K562 (cell line): ENCODE data around the gene ODAM. TPM values are rescaled to one million over a fixed set of nuclear protein-coding genes. Genes with fewer than 3 reads are reported as not detected.

ENCODE experiments used
- ATAC-seq: fragments of 200-7000 bp; cut with Tn5 transposase; 3 replicates; pipeline ENCODE4 v1.9.1; 2020; ENCODE audit warnings: moderate library complexity
- BruUV-seq: library from RNA; stranded (reverse); fragments of 400-500 nt; replicated peaks from 2 replicates; lab custom pipeline; 2021; lab: Mats Ljungman, UMichigan
- CTCF ChIA-PET: fragments of 300-600 bp; formaldehyde crosslinking; extraction: SDS; loops from one replicate; lab custom pipeline; 2021; ENCODE audit warnings: low intra/inter-chr PET ratio; lab: Yijun Ruan, JAX
- POLR2A ChIA-PET: fragments of 300-600, 350-650 bp; sonication (Branson Sonifier 250); formaldehyde crosslinking; extraction: SDS; loops from one replicate; lab custom pipeline; 2021; ENCODE audit warnings: antibody characterized with exemption, inconsistent platforms; lab: Yijun Ruan, JAX
- DNase-seq, 4 experiments: peaks; one replicate each; pipeline versions ENCODE4 v3.0.0 to v3.0.0-alpha.2; 2011 to 2018; ENCODE audit warnings: low spot score in 3 of 4, mixed read lengths in 3 of 4; ENCODE audit errors: extremely low read depth in 1 of 4
- FAIRE-seq: peaks from 2 replicates; lab custom pipeline; 2011; peaks lifted over from hg19 to GRCh38; lab: Jason Lieb, UNC
- H2AFZ ChIP-seq: 2 replicates; pipeline ENCODE4 v1.6.0; 2011; ENCODE audit warnings: low read depth, low read length, control low read depth, inconsistent platforms
- H3K27ac ChIP-seq: fragments of 200-600 bp; 3 replicates; pipeline ENCODE4 v1.8.0; 2011; ENCODE audit warnings: low read depth, mild to moderate bottlenecking, control low read depth, inconsistent platforms, low read length, moderate library complexity, mixed read lengths; ENCODE audit errors: extremely low read depth
- H3K27me3 ChIP-seq, 2 experiments: fragments of 300-600 bp in 1 of 2; 2 replicates in 1 of 2; 3 replicates in 1 of 2; pipeline versions ENCODE4 v1.6.0 to v1.8.0; 2011; ENCODE audit warnings: inconsistent platforms in 2 of 2, low read length in 2 of 2, mild to moderate bottlenecking in 1 of 2, mixed read lengths in 1 of 2, moderate library complexity in 1 of 2; ENCODE audit not compliant: control insufficient read depth in 2 of 2, insufficient read depth in 2 of 2
- H3K36me3 ChIP-seq: fragments of 300-600 bp; 3 replicates; pipeline ENCODE4 v1.8.0; 2011; ENCODE audit warnings: mild to moderate bottlenecking, low read length, inconsistent platforms; ENCODE audit not compliant: control insufficient read depth, insufficient read depth
- H3K4me1 ChIP-seq, 2 experiments: fragments of 200-600 bp in 1 of 2; replicated peaks in 1 of 2; 2 replicates in 1 of 2; 3 replicates in 1 of 2; pipeline versions ENCODE4 v1.5.1 to v1.8.0; 2011; ENCODE audit warnings: inconsistent platforms in 2 of 2, low read length in 2 of 2, mild to moderate bottlenecking in 1 of 2, mixed read lengths in 1 of 2, moderate library complexity in 1 of 2; ENCODE audit not compliant: control insufficient read depth in 2 of 2, insufficient read depth in 2 of 2
- H3K4me2 ChIP-seq: 2 replicates; pipeline ENCODE4 v1.6.1; 2011; ENCODE audit warnings: low read length, control low read depth, inconsistent platforms, mixed read lengths; ENCODE audit not compliant: insufficient read depth
- H3K4me3 ChIP-seq: fragments of 200-600 bp; sonication (generic), shearing (Covaris generic); 2 replicates; pipeline ENCODE4 v1.5.1; 2016; ENCODE audit warnings: control low read depth, inconsistent platforms
- H3K79me2 ChIP-seq: fragments of 200-600 bp; 3 replicates; pipeline ENCODE4 v1.8.0; 2011; ENCODE audit warnings: low read length, inconsistent platforms; ENCODE audit not compliant: control insufficient read depth, insufficient read depth
- H3K9ac ChIP-seq, 2 experiments: 2 replicates each; pipeline versions ENCODE4 v1.6.0 to v1.6.1; 2011; ENCODE audit warnings: low read depth in 2 of 2, low read length in 2 of 2, control low read depth in 1 of 2, inconsistent platforms in 1 of 2, mild to moderate bottlenecking in 1 of 2, mixed read lengths in 1 of 2; ENCODE audit not compliant: insufficient read depth in 1 of 2
- H3K9me1 ChIP-seq: one replicate; pipeline ENCODE4 v1.6.0; 2011; ENCODE audit warnings: inconsistent platforms, mild to moderate bottlenecking, low read length, moderate library complexity; ENCODE audit not compliant: control insufficient read depth, insufficient read depth
- H3K9me3 ChIP-seq: replicated peaks from 2 replicates; pipeline ENCODE4 v1.5.1; 2011; ENCODE audit warnings: low read depth, low read length, inconsistent platforms; ENCODE audit not compliant: control insufficient read depth, insufficient read depth
- H4K20me1 ChIP-seq: replicated peaks from 2 replicates; pipeline ENCODE4 v1.6.1; 2011; ENCODE audit warnings: low read length, inconsistent platforms, mixed read lengths; ENCODE audit not compliant: control insufficient read depth, insufficient read depth
- BRD4 ChIP-seq: fragments of 200-600 bp; sonication (generic); IDR thresholded peaks from 2 replicates; pipeline ENCODE4 v1.6.1; 2017; ENCODE audit warnings: inconsistent platforms
- MTA1 ChIP-seq: fragments of 450-650 bp; IDR thresholded peaks from 2 replicates; pipeline ENCODE4 v1.6.1; 2017; ENCODE audit warnings: borderline replicate concordance
- MTA2 ChIP-seq: fragments of 450-650 bp; IDR thresholded peaks from 2 replicates; pipeline ENCODE4 v1.6.1; 2016; ENCODE audit warnings: low read depth
- NR3C1 ChIP-seq: sonication (generic); formaldehyde crosslinking; IDR thresholded peaks from 2 replicates; pipeline ENCODE4 v1.8.1; 2022; ENCODE audit warnings: missing genetic modification reagents
- PREB ChIP-seq: sonication (generic); formaldehyde crosslinking; IDR thresholded peaks from 2 replicates; pipeline ENCODE4 v1.8.1; 2023; ENCODE audit warnings: mild to moderate bottlenecking, missing genetic modification reagents
- RERE ChIP-seq: sonication (generic); formaldehyde crosslinking; IDR thresholded peaks from 2 replicates; pipeline ENCODE4 v1.8.0; 2023; ENCODE audit warnings: missing genetic modification reagents, mild to moderate bottlenecking, borderline replicate concordance
- RUNX1 ChIP-seq: sonication (generic); IDR thresholded peaks from 2 replicates; pipeline ENCODE4 v1.6.1; 2016; ENCODE audit warnings: antibody characterized with exemption, low read depth
- SMC3 ChIP-seq: conservative IDR thresholded peaks from 2 replicates; pipeline ENCODE4 v1.6.1; 2011; ENCODE audit warnings: low read depth, low read length, improper control_type of control experiment; ENCODE audit not compliant: insufficient read depth
- TCF3 ChIP-seq: sonication (generic); formaldehyde crosslinking; IDR thresholded peaks from 2 replicates; pipeline ENCODE4 v1.4.0; 2020; ENCODE audit warnings: mild to moderate bottlenecking, missing genetic modification reagents
- YBX1 ChIP-seq: fragments of 450-650 bp; IDR thresholded peaks from 2 replicates; pipeline ENCODE4 v1.7.1; 2016; ENCODE audit warnings: mild to moderate bottlenecking
- ZNF79 ChIP-seq: fragments of 250-450 bp; sonication (Bioruptor Pico); IDR thresholded peaks from 2 replicates; pipeline ENCODE4 v1.4.0; 2020; ENCODE audit warnings: low read depth, mild to moderate bottlenecking, moderate library complexity
- WGBS: fragments of 100-300 bp; shearing (Covaris generic); methylation state at CpG from one replicate; pipeline ENCODE4 v1.1.6; 2016; ENCODE audit warnings: low coverage, mixed read lengths; ENCODE audit not compliant: insufficient coverage; ENCODE audit errors: missing lambda C conversion rate; 5-methylcytosine and 5-hydroxymethylcytosine counted together
- in situ Hi-C: fragments of 300-500 bp; cut with MboI; formaldehyde crosslinking; loops from 4 replicates; pipeline ENCODE4 v1.15.0; 2018; ENCODE audit warnings: inconsistent platforms, mixed read lengths
- intact Hi-C: fragments of 100-400 bp; cut with micrococcal nuclease; formaldehyde crosslinking; loops from 2 replicates; pipeline ENCODE4 v1.14.2; 2022
- polyA plus RNA-seq, 8 experiments: library from polyadenylated mRNA; depleted of rRNA in 4 of 8; stranded (reverse) in 5 of 8; unstranded in 3 of 8; fragments of >200 nt; fragmentation: Nextera tagmentation in 2 of 8; fragmentation: Illumina TruSeq in 1 of 8; extraction: Ambion mirVana in 2 of 8; extraction: Trizol in 1 of 8; gene quantifications; 2 replicates each; pipeline versions ENCODE4 v1.2.1 to v1.2.3, GENCODE V29; 2011 to 2014; ENCODE audit warnings: inconsistent platforms in 1 of 8, missing spikeins in 1 of 8
- total RNA-seq, 7 experiments: library from RNA; depleted of rRNA in 6 of 7; stranded (reverse); fragments of >200 nt in 6 of 7; fragmentation: Illumina TruSeq in 2 of 7; extraction: Trizol in 2 of 7; gene quantifications; 2 replicates each; pipeline versions ENCODE4 v1.2.1 to v1.2.3, GENCODE V29; 2011 to 2021; ENCODE audit warnings: low replicate concordance in 1 of 7
- TF ChIP-seq, protein P1 (sequence below): sonication (generic); formaldehyde crosslinking; IDR thresholded peaks from 2 replicates; pipeline ENCODE4 v1.5.0; 2020; ENCODE audit warnings: missing genetic modification reagents
- TF ChIP-seq, protein P2 (sequence below): fragments of 450-650 bp; IDR thresholded peaks from 2 replicates; pipeline ENCODE4 v1.6.1; 2014; ENCODE audit warnings: low read depth, mild to moderate bottlenecking, moderate library complexity, borderline replicate concordance
- TF ChIP-seq, protein P3 (sequence below): sonication (generic); formaldehyde crosslinking; IDR thresholded peaks from 2 replicates; pipeline ENCODE4 v1.8.0; 2022; ENCODE audit warnings: mild to moderate bottlenecking, missing genetic modification reagents

ODAM gene
- total and polyA plus RNA-seq, 9 of the 15 experiments (the other 6 are each of a cell fraction or from before 2014, with no cell fraction given) = not detected

- H3K4me1 ChIP-seq = no peaks in the 10 kb centered on the region
- in situ Hi-C loops = no loop called here
- no peak for TF ChIP-seq YBX1
- no peak for TF ChIP-seq ZNF79 (CRISPR knock-in tag)
- TF ChIP-seq RERE (CRISPR knock-in tag) = no peak
- TF ChIP-seq, protein P1, sequence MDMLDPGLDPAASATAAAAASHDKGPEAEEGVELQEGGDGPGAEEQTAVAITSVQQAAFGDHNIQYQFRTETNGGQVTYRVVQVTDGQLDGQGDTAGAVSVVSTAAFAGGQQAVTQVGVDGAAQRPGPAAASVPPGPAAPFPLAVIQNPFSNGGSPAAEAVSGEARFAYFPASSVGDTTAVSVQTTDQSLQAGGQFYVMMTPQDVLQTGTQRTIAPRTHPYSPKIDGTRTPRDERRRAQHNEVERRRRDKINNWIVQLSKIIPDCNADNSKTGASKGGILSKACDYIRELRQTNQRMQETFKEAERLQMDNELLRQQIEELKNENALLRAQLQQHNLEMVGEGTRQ = no peak
- no peak for TF ChIP-seq PREB (CRISPR knock-in tag)
- TF ChIP-seq, protein P2, sequence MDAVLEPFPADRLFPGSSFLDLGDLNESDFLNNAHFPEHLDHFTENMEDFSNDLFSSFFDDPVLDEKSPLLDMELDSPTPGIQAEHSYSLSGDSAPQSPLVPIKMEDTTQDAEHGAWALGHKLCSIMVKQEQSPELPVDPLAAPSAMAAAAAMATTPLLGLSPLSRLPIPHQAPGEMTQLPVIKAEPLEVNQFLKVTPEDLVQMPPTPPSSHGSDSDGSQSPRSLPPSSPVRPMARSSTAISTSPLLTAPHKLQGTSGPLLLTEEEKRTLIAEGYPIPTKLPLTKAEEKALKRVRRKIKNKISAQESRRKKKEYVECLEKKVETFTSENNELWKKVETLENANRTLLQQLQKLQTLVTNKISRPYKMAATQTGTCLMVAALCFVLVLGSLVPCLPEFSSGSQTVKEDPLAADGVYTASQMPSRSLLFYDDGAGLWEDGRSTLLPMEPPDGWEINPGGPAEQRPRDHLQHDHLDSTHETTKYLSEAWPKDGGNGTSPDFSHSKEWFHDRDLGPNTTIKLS = no peak
- TF ChIP-seq NR3C1 (CRISPR knock-in tag) = no peak
- TF ChIP-seq, protein P3, sequence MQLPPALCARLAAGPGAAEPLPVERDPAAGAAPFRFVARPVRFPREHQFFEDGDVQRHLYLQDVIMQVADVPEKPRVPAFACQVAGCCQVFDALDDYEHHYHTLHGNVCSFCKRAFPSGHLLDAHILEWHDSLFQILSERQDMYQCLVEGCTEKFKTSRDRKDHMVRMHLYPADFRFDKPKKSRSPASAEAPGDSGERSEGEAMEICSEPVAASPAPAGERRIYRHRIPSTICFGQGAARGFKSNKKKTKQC (CRISPR knock-in tag) = no peak
- TF ChIP-seq SMC3 = no peak
- TF ChIP-seq MTA1 = no peak
- no peak for TF ChIP-seq RUNX1
- no peak for TF ChIP-seq BRD4
- no peak for TF ChIP-seq TCF3 (CRISPR knock-in tag)
- TF ChIP-seq MTA2 = no peak
Observed at GRCh38 chr4:70182517-70183167, 12.9 kb upstream of the ODAM start.

More at GRCh38 chr4:70182517-70183167, 12.9 kb upstream of the ODAM start:
- no peak overlapping the region for H3K27ac ChIP-seq
- no peaks in the 10 kb centered on the region for H3K9me3 ChIP-seq
- DNase-seq (no peak), FAIRE-seq (no peak), ATAC-seq (no peak)
- H3K79me2 ChIP-seq = no peaks in the 10 kb centered on the region
- H4K20me1 ChIP-seq = no peaks in the 10 kb centered on the region
- intact Hi-C loops = no loop called here
- no peaks in the 10 kb centered on the region for H3K36me3 ChIP-seq
- BruUV-seq = no TSS peak
- no peak overlapping the region for H3K4me2 ChIP-seq
- H3K27me3 ChIP-seq = no peaks in the 10 kb centered on the region
- H3K9me1 ChIP-seq = no peaks in the 10 kb centered on the region
- H3K4me3 ChIP-seq = no peak overlapping the region
- CTCF ChIA-PET = no interaction called here
- WGBS = 0% methylated on average over 2 of the region's 2 CpGs
- no peak overlapping the region for H2AFZ ChIP-seq
- POLR2A ChIA-PET = no interaction called here
- no peak overlapping the region for H3K9ac ChIP-seq
